ENCODE data around the gene PNPLA5.
"Not testable (repeated sequence)": the region's sequence is repeated elsewhere in the genome, so short reads cannot be mapped to it uniquely, and the experiment has no call there.

Gene PNPLA5, protein sequence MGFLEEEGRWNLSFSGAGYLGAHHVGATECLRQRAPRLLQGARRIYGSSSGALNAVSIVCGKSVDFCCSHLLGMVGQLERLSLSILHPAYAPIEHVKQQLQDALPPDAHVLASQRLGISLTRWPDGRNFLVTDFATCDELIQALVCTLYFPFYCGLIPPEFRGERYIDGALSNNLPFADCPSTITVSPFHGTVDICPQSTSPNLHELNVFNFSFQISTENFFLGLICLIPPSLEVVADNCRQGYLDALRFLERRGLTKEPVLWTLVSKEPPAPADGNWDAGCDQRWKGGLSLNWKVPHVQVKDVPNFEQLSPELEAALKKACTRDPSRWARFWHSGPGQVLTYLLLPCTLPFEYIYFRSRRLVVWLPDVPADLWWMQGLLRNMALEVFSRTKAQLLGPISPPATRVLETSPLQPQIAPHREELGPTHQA

DNA sequence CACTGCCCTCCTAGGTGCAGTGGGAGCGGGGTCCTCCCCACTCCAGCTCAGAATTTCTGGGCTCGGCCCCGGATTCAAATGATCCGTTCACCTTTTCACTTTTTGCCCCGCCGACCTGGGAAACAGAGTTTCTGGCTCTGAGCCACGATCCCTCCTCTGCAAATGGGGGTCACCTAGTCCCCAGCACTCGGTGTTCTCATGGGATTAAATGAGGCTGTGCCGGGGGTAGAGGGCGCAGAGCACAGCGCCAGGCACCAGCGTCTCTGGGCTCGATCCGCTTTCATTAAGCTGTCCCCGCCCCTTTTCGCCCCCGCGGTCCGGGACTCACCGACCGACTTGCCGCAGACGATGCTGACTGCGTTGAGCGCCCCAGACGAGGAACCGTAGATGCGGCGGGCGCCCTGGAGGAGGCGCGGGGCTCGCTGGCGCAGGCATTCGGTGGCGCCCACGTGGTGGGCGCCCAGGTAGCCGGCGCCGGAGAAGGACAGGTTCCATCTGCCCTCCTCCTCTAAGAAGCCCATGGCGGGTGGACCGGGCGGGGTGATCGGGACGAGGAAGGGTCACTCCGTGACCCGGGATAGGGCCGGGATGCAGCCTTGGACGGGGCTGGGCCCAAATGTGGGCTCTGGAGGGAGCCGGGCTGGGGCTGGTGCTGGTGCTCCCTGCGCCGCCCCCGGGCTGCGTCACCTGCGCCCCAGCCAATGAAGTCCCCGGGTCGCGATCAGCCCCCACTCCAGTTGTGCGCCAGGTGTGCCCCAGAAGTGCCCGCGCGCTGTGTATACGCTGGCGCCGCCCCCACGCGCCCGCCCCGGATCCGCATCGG lies at the start of gene PNPLA5:
Gene PNPLA5 (minus strand): TSS at position 654 of the 823 bp plus-strand sequence. CDS start 133 bp downstream, at position 521.
- DNase-seq (ENCODE audit: low spot score), result no peak

DNA sequence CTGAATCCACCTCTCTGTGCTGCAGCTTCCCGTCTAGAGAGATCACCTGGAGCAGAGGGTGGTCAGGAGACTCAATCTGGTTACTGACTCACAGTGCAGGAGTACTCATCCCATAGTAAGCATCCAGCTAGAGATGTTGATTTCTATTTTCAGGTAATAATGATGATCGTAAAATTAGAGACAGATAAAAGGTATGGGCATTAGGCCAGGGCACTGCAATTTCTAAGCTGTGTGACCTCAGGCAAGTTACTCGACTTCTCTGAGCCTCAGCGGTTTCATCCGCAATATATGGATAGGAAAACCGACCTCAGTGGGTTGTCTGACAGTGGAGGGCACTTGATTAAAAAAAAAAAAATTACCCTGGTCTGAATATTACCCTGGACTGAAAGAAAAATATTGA lies 49.6 kb upstream of the PNPLA5 start:
- DNase-seq (ENCODE audit: low spot score), result no peak

DNA sequence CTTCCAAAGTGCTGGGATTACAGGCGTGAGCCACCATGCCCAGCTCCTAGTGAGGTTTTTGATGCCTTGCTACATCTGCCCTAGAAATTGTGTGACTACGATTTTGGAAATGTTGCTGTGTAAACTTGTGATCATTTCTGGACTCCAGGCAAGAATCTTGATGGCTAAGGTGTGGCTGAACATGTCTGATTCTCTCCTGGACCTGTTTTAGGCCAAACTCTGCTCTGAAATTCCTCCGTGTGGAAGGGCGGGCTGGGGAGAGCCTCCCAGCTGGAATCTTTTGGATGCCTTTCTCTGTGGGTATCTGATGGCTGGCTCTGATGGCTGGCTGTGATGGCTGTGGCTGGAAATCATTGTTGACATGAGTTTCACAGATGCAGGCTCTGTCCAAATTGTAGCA lies 40.0 kb upstream of the PNPLA5 start:
- no peak for DNase-seq (ENCODE audit: low spot score)

DNA sequence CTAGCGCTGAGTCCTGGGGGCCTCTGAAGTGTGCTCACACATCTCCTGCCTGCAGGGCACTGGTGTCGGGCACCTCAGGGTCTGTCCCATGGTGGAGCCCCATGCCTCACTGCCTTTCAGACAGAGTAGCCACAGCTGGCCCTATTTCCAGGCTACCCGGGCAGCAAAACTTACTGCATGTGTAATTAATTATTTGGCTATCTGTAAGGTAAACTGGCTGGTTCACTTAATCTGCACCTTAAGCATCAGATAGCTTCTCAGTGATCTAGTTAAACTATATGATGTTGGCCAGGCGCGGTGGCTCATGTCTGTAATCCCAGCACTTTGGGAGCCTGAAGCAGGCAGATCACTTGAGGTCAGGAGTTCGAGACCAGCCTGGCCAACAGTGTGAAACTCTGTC lies 37.1 kb upstream of the PNPLA5 start:
- DNase-seq (ENCODE audit: low spot score), result no peak

DNA sequence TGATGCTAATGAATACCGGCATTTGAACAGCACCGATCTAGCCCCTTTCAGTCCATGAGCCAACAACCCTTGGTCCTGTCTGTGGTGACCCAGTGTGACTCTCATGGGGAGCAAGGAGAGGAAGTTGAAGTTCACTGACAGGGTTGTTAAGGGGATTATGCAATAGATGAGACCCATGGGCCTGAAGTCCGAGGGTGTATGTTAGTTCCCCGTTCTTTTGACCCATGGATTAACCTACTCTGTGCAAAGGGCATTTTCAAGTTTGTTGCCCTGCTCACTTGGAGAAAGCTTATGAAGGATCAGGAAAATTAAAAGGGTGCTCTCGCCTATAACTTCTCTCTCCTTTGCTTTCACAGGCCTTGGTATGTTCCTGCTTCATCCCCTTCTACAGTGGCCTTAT lies 36.7 kb upstream of the PNPLA5 start:
- no peak for DNase-seq (ENCODE audit: low spot score)

DNA sequence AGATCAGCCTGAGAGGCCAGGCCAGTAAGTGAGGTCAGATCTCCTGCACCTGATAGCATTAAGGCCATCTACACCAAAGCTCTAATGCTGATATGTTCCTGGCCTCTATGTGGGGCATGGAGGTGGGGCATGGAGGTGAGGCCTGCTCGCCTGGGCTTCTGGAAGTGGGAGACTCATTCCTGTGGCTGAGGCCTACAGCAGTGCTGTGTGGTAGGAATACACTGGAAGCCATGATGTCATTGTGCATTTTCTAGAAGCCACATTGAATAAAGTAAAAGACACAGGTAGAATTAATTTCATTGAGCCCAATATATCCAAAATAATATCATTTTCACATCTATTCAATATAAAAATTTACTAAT lies 34.5 kb upstream of the PNPLA5 start:
- no peak for DNase-seq (ENCODE audit: low spot score)

DNA sequence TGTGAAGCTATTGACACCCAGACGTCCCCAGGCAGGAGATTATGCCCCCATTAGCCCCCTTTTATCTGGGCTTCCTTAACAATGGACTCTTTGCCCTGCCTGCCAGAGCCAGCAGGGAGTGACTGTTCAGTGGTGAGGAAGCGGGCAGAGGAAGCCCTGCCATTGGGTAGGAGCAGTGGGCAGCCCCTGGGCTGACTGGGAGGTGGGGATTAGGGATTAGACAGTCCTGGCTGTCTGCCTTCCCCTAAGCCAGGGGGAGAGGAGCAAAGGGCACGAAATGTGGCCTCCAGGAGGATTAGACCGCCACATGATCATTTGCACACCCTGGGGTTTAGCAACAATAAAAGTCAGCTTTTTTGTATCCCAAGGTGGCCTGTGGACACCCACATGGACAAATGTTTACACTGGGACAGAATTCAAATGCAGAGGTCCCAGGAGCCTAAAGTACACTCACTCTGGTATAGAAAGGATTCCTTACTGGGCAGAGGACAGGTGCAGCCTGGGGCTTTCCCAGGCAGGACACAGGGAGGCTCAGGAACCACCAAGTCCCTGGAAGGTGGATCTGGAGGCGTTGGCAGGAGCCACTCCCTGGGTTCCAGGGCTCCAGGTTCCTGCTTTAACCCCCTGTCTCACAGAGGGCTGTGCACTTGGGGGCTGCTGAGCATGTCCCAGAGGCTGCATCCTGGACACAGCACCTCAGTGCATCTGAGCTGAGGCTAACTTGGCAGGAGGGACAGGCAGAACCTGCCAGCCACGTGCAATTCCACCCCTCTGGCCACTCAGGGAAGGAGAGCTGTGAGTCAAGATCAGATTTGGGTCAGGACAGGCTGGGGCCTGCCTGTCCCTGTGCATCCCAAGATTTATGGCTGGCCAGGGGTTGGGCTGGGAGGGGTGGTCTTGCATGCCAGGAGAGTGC lies 33.9 kb upstream of the PNPLA5 start:
- no peak for DNase-seq (ENCODE audit: low spot score)

DNA sequence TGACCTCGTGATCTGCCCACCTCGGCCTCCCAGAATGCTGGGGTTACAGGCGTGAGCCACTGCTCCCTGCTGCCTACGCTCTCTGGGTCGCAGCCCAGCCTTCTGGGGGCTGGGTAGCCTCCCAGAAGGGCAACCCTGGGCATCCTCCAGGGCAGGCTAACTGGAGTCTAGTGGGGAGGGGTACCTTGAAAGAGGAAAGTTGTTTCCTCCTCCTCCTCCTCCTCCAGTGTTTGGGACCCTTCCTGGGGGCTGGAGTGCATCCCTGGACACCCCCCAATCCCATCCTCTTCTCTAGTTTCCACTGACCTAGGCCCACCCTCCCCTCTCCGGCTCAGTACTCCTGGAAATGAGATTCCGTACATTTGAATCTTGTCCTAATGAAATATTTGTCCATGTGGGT lies 33.1 kb upstream of the PNPLA5 start:
- DNase-seq (ENCODE audit: low spot score), result no peak

DNA sequence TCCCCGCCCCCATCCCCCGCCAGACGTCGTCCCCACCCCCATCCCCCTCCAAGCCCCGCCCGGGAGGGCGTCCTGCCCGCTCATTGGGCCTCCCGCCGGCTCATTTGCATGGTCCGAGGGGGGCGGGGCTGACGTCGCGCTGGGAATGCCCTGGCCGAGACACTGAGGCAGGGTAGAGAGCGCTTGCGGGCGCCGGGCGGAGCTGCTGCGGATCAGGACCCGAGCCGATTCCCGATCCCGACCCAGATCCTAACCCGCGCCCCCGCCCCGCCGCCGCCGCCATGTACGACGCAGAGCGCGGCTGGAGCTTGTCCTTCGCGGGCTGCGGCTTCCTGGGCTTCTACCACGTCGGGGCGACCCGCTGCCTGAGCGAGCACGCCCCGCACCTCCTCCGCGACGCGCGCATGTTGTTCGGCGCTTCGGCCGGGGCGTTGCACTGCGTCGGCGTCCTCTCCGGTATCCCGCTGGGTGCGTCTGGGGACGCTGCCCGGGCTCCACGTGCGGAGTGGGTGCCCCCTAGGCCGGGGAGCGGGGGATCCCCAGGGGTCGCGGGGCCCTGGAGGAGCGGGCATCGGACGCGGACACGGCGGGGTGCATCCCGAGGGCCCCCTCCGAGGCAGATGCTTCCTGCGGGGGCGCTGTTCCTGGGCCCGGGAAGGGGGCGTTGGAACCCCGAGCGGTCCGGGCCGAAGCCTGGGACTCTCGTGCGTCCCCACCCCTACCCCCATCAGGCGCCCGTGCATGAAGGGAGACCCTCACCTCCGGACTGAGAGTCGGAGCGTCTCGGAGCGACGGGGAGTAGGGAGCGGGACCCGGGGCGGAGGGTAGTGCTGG lies 32.0 kb upstream of the PNPLA5 start, which contains the start of gene PNPLA3:
Gene PNPLA3 (plus strand): TSS at position 175 of the 834 bp plus-strand sequence. CDS start 107 bp downstream, at position 282.
- DNase-seq (ENCODE audit: low spot score), result peak; percentile 95

DNA sequence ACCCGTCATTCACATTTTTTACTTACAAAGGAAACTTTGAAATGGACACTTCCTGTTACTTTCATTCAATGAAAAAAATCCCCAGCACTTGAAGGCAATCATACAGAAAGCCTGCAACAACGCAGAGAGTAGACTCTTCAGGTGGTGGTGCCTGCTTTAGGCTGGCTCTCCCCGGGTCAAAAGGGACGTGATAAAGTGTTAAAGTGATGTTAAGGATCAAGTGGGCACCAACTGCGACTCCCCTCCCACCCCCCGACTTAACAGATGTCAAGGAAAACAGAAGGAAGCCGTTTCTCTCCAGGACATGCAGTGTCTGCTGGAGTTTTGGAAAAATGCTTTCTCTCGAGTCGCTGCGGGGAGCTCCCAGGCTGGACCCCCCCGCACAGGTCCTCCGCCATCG lies 31.4 kb upstream of the PNPLA5 start:
- no peak for DNase-seq (ENCODE audit: low spot score)

DNA sequence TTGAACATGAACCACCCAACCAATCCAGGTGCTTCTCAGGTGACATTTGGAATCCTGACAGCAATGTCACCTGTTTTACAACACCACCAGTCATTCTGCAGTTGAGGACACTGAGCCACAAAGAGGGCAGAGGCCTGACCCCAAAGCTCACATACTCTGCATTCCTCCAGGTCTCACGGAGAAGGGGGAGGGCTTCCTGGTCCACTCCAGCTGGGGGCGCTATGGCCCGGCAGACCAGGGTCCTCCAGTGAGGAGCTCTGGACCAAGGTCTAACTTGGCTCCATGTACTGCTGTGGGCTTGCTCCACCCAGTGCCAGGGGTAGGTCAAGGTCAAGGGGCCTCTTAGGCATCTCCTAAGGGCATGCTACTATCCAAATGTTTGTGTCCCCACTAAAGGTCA lies 30.3 kb upstream of the PNPLA5 start:
- no peak for DNase-seq (ENCODE audit: low spot score)

DNA sequence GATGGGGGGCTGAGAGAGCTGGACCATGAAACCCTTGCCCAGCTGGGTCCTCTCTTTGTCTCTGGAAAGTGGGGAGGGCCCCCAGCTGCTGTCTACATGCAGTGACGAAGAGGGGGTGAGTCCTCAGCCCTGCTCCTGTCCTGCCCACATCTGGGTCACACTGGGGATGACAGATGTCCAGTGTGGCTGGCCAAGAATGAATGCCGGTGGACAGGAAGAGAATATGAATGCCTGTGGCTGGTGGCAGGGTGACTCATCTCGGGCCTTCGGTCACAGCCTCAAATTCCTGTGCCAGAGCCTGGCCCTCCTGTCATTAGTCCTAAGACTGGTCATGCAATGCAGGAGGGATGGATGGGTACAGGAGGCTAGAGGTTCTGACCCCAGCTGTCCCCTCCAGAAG lies 29.6 kb upstream of the PNPLA5 start:
- peak; percentile 79 for DNase-seq (ENCODE audit: low spot score)

DNA sequence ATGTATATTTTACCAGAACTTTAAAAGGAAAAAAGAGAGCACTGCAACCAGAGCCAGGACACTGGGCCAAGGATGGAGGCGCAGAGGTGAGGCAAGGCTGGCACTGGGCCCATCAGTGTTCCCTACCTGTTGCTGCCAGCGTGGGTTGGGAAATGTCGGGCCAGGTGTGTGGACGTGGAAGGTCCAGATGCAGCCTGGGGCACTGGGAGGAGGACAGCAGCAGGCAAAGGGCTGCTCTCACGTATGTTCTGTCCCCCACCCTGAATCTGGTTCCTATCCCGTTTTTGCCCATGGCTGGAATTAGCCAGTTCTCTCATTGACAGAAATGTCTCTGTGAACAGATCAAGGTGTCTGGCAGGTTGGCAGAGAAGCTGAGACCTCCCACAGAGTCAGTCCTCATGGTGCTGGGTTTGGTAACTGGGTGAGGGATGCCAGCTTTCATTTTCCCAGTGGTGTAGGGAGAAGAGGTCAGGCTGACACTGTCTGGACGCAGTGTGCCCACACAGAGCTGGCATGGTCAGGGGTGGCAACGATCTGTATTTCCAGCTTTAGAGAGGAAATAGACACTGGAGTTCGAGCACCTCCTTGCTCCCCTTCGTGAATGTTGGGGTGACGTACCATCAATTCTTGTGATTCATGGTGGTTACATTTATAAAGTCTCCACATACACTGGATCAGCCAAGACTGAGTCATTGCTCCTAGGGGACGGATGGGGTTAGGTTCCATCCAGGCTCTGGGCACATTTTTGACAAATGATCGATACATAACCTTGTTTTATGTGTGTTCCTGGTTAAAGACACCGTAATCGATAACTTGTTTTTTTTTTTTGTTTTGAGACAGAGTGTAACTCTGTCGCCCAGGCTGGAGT lies 27.5 kb upstream of the PNPLA5 start:
- peak; percentile 42 for DNase-seq (ENCODE audit: low spot score)

DNA sequence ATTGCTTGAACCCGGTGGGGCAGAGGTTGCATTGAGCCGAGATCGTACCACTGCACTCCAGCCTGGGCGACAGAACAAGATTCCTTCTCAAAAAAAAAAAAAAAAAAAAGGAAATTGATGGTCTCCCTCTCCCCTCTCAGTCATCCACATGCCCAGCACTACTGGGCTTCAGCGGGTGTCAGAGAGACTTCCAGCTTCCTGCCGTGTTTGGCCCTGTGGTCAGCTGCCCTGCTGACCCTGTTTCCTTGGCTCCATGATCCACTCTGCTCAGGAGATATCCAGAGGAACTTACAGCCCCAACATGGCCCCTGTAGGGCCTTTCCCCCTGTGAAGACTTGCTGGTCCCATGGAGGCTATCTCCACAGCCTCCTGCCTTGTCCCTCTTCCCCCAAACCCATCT lies 25.7 kb upstream of the PNPLA5 start:
- no peak for DNase-seq (ENCODE audit: low spot score)

DNA sequence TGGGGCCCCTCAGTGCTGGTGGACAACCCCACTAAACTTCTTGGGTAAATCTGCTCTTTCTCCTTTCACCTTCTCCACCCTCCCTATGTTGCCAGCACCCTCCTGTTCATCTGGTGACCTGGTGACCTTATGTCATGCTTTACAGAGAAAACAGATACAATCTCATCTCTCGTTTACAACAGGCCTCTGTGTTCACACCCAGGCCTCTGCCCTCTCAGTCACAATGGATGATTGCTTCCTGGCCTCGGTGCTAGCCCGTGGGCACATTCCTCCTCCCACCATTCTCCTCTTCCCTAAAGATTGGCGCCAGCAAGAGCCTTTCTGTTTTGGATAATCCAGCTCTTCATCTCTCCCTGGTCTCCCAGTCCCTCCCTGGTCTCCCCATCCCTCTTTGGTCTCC lies 19.5 kb upstream of the PNPLA5 start:
- no peak for DNase-seq (ENCODE audit: low spot score)

DNA sequence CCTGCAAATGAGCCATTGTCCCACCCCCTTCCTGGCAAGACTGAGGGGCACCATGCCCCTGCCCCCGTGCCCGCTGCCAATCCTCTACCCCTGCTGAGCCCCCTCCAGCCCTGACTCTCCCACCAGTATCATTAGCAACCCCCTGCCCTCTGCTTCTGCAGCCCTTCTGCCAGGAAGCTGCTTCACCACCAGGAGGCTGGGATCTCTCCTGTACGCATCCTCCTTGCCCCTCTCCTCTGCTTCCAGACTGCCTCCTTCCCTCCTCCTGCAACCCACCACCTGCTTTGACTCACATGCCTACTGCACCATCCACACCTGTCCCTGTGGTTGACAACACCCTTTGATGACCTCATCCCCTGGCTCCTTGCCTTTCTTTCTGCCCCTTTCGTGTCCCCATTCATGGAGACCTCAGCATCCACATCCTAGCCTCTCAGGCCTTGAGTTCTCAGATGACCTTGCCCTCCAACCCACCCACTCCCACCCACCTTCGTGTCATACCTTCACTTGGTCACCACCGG lies 18.4 kb upstream of the PNPLA5 start:
- no peak for DNase-seq (ENCODE audit: low spot score)

DNA sequence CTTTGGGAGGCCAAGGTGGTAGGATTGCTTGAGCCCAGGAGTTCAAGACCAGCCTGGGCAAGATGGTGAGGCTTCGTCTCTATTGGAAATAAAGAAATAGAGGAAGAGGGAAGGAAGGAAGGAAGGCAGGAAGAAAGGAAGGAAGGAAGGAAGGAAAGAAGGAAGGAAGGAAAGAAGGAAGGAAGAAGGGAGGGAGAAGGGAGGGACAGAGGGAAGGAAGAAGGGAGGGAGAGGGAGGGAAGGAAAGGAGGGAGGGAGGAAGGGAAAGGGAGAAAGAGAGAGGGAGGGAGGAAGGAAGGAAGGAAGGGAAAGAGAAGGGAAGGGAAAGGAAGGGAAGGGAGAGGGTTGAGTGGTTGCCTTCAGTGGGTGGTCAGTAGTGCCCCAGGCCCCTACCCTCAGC lies 17.9 kb upstream of the PNPLA5 start:
- DNase-seq (ENCODE audit: low spot score), result no peak

DNA sequence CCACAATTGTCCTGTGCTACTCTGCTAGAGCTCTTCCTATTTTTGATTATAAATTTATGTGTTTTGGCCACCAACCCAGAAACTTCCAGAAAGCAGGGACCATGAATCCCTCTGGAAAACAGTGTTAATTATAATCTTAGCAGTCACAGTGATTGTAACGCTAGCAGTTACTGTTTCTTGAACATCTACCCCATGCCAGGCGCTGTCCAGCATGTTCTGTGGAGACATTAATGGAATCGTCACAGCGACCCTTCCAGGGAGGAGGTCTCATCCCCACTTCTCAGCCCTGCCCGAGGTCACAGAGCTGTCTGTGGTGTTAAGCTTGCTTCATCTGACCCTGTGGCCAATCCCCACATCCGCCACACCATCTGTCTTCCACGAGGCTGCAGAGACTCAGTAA lies 13.9 kb upstream of the PNPLA5 start:
- no peak for DNase-seq (ENCODE audit: low spot score)

DNA sequence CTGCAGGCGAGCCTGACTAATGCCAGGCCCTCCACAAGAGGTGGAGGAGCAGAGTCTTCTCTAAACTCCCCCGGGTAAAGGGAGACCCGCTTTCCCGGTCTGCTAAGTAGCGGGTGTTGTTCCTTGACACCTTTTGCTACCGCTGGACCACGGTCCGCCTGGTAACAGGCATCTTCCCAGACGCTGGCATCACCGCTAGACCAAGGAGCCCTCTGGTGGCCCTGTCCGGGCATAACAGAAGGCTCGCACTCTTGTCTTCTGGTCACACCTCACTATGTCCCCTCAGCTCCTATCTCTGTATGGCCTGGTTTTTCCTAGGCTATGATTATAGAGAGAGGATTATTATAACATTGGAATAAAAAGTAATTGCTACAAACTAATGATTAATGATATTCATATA lies 12.6 kb upstream of the PNPLA5 start:
- DNase-seq (ENCODE audit: low spot score), result not testable (repeated sequence)

DNA sequence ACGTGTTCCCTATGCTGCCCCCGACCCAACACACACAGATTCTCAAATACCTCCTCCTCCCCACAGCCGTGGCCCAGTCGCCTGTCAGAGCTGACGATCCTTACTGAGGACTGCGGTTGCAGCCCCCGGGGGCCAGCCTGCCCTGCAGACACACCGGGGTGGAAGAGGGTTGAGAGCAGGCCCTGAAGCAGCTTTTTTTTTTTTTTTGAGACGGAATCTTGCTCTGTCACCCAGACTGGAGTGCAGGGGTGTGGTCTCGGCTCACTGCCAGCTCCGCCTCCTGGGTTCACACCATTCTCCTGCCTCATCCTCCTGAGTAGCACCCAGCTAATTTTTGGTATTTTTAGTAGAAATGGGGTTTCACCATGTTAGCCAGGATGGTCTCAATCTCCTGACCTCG lies 11.2 kb upstream of the PNPLA5 start:
- DNase-seq (ENCODE audit: low spot score), result not testable (repeated sequence)
